Prostate gland (tissue), 2 donors: ENCODE results near the gene STX1A. TPM values are rescaled to one million over a fixed set of nuclear protein-coding genes. Genes with fewer than 3 reads are reported as not detected.

Experiments used
- DNase-seq: peaks from one replicate; pipeline ENCODE4 v3.0.0-alpha.2; 2019; ENCODE audit warnings: low spot score
- H3K27ac ChIP-seq, 2 donors: fragments of 200-600 bp; sonication (generic); 2 replicates each; pipeline ENCODE4 v1.5.1; 2017 to 2019
- H3K27me3 ChIP-seq: fragments of 200-600 bp; sonication (generic); replicated peaks from 2 replicates; pipeline ENCODE4 v1.5.1; 2019; ENCODE audit not compliant: insufficient read depth
- H3K36me3 ChIP-seq, 2 donors: fragments of 200-600 bp; sonication (generic); 1 replicate in 1 of 2; 2 replicates in 1 of 2; pipeline versions ENCODE4 v1.5.1 to v1.8.1; 2017 to 2019
- H3K4me1 ChIP-seq: fragments of 200-600 bp; sonication (generic); replicated peaks from 2 replicates; pipeline ENCODE4 v1.5.1; 2019
- H3K4me3 ChIP-seq, 2 donors: fragments of 200-600 bp; sonication (generic); 2 replicates each; pipeline ENCODE4 v1.5.1; 2017 to 2019
- H3K9me3 ChIP-seq: fragments of 200-600 bp; sonication (generic); 2 replicates; pipeline ENCODE4 v1.5.1; 2017
- CTCF ChIP-seq, 4 experiments: fragments of 200-600 bp in 2 of 4; fragments of 450-650 bp in 2 of 4; sonication (generic) in 2 of 4; IDR thresholded peaks; 1 replicate in 3 of 4; 2 replicates in 1 of 4; pipeline ENCODE4 v1.5.1; 2016 to 2019; ENCODE audit warnings: antibody characterized with exemption in 4 of 4, mild to moderate bottlenecking in 2 of 4, moderate library complexity in 2 of 4
- POLR2A ChIP-seq: fragments of 450-650 bp; IDR thresholded peaks from one replicate; pipeline ENCODE4 v1.6.1; 2016; ENCODE audit warnings: antibody characterized with exemption, mild to moderate bottlenecking
- POLR2AphosphoS5 ChIP-seq: sonication (generic); formaldehyde crosslinking; IDR thresholded peaks from one replicate; pipeline ENCODE4 v1.6.1; 2017; ENCODE audit warnings: antibody characterized with exemption
- WGBS: methylation state at CpG from one replicate; pipeline ENCODE4 v1.1.5; 2018; 5-methylcytosine and 5-hydroxymethylcytosine counted together
- intact Hi-C: fragments of 100-400 bp; cut with DNase I; formaldehyde crosslinking; loops from one replicate; pipeline ENCODE4 v1.14.2; 2022
- total RNA-seq, 2 donors: library from RNA; depleted of rRNA; stranded (reverse); fragments of >200 nt; gene quantifications; one replicate each; pipeline ENCODE4 v1.1.0, GENCODE V29; 2016

The STX1A gene
- total RNA-seq, 2 donors from 2014 or later, result 6.8 to 15.3 TPM

GRCh38 chr7:73671322-73671661 is 48.2 kb downstream of the STX1A start:
- intact Hi-C loops, result no loop called here
- H3K4me1 ChIP-seq, result peaks cover 8% of the 10 kb centered on the region
- no peak for DNase-seq
- no peaks in the 10 kb centered on the region for H3K27me3 ChIP-seq
- H3K36me3 ChIP-seq, result no peaks in the 10 kb centered on the region
- no peaks in the 10 kb centered on the region for H3K9me3 ChIP-seq
- TF ChIP-seq CTCF (IDR thresholded peaks at IDR 0.05) (no peak), POLR2A (no peak)
- no peak overlapping the region for H3K27ac ChIP-seq
- 60% methylated on average over 6 of the region's 12 CpGs for WGBS
- H3K4me3 ChIP-seq, result no peak overlapping the region

- 89% methylated on average over 12 of the region's 12 CpGs for WGBS
- no peak for DNase-seq
- H3K36me3 ChIP-seq, result no peaks in the 10 kb centered on the region
- H3K27me3 ChIP-seq, result no peaks in the 10 kb centered on the region
- TF ChIP-seq CTCF (IDR thresholded peaks at IDR 0.05), result no peak
- no peak for TF ChIP-seq POLR2A
- no peak for TF ChIP-seq POLR2AphosphoS5
- no peak overlapping the region for H3K4me3 ChIP-seq
- H3K9me3 ChIP-seq, result no peaks in the 10 kb centered on the region
- intact Hi-C loops, result no loop called here
- H3K27ac ChIP-seq, result no peak overlapping the region
- H3K4me1 ChIP-seq, result peaks cover 8% of the 10 kb centered on the region
Measured at GRCh38 chr7:73669858-73670385, 49.5 kb downstream of the STX1A start.

GRCh38 chr7:73669288-73669701 is 50.2 kb downstream of the STX1A start:
- 51% methylated on average over 14 of the region's 19 CpGs for WGBS
- Histone ChIP-seq H3K36me3 (no peaks in the 10 kb centered on the region), H3K9me3 (no peaks in the 10 kb centered on the region), H3K27ac (no peak overlapping the region), H3K27me3 (no peaks in the 10 kb centered on the region), H3K4me3 (no peak overlapping the region), H3K4me1 (peaks cover 8% of the 10 kb centered on the region)
- TF ChIP-seq POLR2A (no peak), CTCF (IDR thresholded peaks at IDR 0.05) (no peak), POLR2AphosphoS5 (no peak)
- intact Hi-C loops, result no loop called here
- no peak for DNase-seq

- peaks cover 8% of the 10 kb centered on the region for H3K4me1 ChIP-seq
- no peak for DNase-seq
- TF ChIP-seq CTCF (IDR thresholded peaks at IDR 0.05), result no peak
- 13% methylated on average over 5 of the region's 5 CpGs for WGBS
- no peaks in the 10 kb centered on the region for H3K9me3 ChIP-seq
- no peaks in the 10 kb centered on the region for H3K36me3 ChIP-seq
- intact Hi-C loops, result no loop called here
- no peaks in the 10 kb centered on the region for H3K27me3 ChIP-seq
- no peak overlapping the region for H3K27ac ChIP-seq
- H3K4me3 ChIP-seq, result peak overlapping the region; percentile 66 to 81
Measured at GRCh38 chr7:73668886-73669230, 50.6 kb downstream of the STX1A start.

- TF ChIP-seq CTCF (IDR thresholded peaks at IDR 0.05) (no peak), POLR2A (no peak), POLR2AphosphoS5 (no peak)
- Histone ChIP-seq H3K4me1 (peaks cover 8% of the 10 kb centered on the region), H3K9me3 (no peaks in the 10 kb centered on the region), H3K36me3 (no peaks in the 10 kb centered on the region), H3K27me3 (no peaks in the 10 kb centered on the region), H3K27ac (peak overlapping the region in 1 of 2 donors; percentile 24), H3K4me3 (peak overlapping the region; percentile 66 to 81)
- 2% methylated on average over 36 of the region's 52 CpGs for WGBS
- no peak for DNase-seq
- intact Hi-C loops, result no loop called here
Measured at GRCh38 chr7:73668103-73668885, 51.2 kb downstream of the STX1A start.
